Fibroblast of skin of back (primary cell): Measurements from ENCODE around the gene IL1B.

Source experiments
- DNase-seq: peaks from one replicate; pipeline ENCODE4 v3.0.0-alpha.2; 2013

IL1B gene

DNA sequence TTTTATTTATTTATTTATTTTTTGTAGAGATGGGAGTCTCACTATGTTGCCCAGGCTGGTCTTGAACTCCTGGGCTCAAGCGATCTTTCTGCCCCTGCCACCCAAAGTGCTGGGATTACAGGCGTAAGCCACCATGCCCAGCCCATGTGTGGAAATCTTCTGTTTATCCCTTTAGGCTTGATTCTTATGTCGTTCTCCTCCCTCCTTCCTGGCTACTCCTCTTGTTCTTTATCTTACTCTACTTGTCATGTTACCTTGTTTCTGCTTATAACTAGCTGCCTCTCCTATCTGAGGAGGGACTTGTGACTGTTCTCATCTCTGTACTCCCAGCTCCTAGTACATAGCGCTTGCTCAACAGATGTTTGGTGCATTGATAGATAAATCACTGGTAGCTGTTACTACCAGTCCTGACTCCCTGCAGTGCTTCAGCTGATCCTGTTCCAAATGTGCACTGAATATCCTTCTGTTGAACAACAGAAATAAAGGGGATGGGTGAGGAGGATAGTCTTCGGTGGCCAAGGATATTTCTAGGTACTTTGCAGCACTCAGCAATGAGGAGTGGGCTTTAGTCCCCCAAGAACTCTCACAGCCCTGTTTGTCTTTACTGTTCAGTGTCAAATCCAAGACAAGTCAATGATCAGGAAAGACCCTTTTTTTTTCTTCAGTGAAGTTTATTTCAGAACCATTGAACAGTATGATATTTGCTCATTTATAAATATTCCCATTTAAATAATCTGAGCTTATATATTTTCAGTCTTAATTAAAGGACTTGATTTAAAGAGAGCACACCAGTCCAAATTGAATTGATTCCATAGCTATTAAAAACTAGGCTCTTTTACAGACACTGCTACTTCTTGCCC, 7.2 kb downstream of the IL1B start:
- no peak for DNase-seq

DNA sequence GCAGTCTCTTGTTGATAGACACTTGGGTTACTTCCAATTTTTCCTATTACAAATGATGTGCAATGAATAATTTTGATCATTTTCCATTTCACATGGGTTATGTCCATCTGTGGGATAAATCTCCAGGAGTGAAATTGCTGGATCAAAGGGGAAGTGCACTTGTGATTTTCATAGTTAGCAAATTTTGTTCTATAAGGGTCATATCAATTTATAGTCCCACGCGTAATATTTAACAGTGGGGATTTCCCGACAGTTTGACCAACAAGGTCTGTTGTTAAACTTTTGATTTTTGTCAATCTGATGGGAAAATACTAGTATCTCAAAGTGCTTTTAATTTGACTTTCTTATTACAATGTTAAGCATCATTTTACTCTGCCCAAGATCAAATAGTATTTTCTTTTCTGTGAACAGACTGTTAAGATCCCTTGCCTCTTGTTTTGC, 8.3 kb downstream of the IL1B start:
- DNase-seq: no peak

DNA sequence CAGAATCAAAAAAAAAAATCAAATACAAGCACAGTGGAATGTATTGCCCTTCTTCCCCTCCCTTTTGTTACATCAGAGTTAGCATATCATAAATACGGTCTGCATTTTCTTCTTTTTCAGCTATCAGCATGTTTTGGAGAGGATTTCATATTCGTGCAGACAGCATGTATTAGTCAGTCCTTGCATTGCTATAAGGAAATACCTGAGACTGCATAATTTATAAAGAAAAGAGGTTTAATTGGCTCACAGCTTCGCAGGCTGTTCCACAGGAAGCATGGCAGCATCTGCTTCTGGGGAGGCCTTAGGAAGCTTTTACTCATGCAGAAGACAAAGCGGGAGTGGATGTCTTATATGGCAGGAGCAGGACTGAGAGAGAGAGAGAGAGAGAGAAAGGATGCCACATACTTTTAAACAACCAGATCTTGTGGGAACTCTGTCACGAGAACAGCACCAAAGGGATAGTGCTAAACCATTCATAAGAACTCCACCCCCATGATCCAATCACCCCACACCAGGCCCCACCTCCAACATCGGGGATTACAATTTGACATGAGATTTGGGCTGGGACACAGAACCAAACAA, 8.9 kb downstream of the IL1B start:
- peak; percentile 44 for DNase-seq

DNA sequence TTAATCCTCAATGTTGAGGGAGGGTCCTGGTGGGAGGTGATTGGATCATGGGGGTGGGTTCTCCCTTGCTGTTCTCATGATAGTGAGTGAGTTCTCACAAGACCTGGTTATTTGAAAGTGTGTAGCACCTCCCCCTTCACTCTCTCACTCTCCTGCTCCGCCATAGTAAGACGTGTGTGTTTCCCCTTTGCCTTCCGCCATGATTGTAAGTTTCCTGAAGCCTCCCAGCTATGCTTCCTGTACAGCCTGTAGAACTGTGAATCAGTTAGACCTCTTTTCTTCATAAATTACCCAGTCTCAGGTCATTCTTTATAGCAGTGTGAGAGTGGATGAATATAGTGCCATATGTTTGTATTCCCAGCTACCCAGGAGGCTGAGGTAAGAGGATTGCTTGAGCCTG, 9.6 kb downstream of the IL1B start:
- DNase-seq: no peak

DNA sequence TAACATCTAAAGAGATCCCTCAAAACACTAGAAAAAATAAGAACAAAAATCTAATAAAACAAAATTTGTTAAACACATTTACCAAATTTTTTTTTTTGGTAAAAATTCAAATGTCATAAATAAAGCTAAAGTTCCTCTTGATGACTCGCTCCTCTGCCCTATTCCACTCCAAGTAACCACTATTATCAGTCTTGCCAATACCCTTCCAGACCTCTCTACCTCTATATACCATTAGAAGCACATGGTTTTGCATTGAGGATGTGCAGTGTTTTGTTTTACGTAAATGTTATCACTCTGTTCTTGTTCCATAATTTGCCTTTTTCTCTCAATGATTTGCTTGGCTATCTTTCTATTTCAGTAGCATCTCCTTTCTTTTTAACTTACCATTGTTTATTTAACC, 10.9 kb downstream of the IL1B start:
- no peak for DNase-seq

DNA sequence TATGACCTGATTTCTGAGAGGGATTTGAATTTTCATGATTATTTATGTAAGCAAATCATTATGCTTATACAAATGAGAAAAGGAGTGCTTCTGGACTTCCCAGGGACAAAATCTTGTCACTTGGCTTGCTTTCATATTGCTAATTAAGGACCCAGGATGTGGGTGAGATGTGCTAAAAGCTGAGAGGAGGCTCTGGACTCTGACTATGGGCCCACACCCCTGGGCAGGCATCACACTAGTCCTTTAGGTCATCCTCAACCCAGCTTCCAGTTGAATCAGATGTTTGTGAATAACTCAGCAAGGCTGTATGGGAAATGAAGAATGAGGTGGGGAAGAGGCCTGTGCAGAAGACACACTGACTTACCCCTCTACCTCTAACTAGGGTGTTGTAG, 11.9 kb downstream of the IL1B start:
- DNase-seq: no peak

DNA sequence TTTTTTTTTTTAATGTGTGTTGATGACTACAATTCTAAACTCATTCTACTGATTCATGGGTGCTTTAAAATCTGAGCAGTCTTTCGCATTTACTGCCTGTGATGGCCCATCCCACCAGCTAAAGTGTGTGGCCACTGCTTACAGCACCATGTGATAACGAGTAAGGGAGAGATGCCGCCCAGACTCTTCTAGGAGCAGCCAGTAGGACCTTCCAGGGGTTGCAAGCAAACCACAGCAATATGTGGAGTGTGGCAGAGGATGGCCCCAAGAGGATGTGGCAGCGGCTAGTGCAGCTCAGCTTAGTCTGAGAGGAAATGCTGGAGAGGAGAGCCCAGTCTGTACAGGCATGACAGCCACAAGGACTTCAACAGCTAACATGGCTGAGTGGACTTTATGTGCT, 14.9 kb downstream of the IL1B start:
- DNase-seq: no peak

DNA sequence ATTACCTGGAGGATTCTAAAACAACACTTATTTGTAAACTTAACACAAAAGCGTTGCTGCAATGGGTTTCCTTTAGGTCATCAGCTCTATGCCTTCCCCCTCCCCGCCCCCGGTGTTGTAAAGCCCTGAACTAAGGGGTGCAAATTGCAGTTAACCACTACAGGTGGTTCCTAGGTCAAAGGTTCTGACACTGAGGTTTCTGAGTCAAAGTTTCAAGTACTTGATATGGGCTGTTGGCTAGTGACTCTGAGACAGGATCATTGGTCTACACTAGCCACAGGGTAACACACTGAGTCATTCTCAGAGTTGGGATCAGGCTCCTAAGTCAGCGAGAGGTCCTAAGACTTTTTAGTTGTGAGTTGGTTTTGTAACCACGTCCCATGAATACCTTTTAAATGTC, 15.4 kb downstream of the IL1B start:
- no peak for DNase-seq

DNA sequence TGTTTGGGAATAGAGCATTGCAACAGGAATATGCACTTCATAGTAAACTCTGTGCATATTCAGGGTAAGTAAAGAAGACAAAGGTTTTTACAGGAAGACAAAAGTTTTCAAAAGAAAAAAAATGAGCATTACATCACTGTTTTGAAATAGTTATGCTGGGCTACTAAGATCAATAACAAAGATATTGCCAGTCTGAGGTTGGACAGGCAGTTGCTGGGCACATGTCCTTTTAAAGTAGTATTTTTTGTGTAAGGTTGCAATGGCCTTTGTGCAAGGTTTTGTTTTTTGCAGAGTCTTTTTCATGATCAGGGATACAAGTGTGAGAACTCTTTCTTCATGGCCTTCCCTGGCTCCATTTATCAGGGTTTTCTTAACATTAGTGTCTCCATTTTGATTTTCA, 16.2 kb downstream of the IL1B start:
- no peak for DNase-seq

DNA sequence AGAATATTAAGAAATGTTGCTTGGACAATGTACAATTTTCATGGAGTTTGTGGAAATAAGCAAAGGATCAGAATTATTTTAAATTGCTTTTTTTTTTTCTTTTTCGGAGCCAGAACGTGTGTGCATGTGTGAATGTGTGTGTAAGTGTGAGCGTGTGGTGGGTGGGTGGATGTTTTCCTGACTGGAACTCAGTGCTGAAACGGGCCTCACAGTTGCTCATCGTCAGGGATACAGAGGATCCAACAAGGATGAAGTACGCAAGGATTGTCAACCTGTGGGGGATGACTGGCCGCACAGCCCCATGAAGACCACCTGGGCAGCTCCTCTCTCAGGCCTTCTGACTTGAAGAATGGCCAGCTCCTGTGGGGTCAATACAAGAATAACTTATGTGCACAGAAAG, 17.5 kb downstream of the IL1B start:
- no peak for DNase-seq

DNA sequence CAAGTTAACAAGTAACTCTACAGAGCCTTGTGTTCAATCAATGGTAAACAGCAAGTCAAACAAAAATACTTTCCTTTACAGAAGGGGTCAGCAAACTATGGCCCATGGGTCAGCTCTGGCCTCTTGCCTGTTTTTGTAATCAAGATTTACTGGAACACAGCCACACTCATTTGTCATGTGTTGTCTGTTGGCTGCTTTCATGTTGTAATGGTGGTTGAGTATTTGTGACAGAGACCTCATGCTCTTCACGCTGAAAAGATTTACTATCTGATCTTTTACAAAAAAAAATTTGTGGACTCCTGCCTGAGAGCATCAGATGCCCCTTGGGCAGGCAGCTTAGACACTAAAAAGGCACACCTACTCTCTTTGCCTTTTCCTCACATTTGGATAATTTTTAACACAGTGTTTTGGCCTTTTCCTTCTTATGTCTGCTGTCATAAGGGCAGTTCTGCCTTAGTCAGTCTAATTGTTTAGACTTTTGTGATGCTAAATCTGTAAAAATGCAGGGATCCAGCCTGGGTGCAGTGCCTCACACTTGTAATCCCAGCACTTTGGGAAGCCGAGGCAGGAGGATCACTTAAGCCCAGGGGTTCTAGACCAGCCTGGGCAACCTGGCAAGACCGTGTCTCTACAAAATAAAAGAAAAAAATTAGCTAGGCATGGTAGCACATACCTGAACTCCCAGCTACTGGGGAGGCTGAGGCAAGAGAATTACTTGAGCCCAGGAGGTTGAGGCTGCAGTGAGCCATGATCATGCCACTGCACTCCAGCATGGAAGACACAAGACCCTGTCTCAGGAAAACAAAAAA, 18.3 kb downstream of the IL1B start:
- no peak for DNase-seq

DNA sequence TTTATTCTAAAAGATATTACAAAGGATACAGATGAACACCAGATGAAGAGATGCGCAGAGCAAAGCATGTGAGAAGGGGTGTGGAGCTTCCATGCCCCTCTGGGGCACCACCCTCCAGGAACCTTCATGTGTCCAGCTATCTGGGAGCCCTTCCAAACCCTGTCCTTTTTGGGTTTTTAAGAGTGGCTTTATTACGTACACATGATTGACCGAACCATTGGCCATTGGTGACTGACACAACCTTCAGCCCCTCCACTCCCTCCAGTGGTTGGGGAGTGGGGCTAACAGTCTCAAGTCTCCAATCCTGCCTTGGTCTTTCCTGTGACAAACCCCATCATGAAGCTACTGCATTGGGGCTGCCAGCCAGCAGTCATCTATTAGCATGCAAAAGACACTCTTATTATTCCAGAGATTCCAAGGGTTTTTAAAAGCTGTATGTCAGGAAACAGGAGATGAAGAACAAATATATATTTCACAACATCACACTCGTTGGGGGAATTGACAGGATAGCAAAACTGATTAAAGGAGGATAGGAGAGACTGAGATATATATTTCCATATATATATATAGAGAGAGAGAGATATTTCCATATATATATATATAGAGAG, 19.4 kb downstream of the IL1B start:
- DNase-seq: peak; percentile 55

DNA sequence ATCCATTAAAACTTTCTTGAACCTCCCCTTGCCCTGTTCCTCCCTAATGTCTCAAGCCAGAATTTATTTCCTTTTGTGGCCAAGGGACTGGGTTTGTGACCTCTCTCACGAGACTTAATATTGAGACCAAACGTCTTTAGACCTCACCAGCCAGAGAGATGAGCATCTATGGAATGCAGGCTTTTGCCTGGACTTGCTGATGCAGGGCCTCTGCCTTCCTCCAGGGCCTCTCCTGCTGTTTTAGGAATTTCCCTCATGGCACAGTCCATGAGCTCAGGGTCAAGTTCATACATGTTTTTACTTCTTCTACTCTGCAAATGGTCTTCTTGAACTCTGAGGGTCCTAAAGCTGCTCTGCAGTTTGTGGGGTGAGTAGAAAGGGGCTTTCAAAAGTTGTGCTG, 22.3 kb downstream of the IL1B start:
- DNase-seq: peak; percentile 89

DNA sequence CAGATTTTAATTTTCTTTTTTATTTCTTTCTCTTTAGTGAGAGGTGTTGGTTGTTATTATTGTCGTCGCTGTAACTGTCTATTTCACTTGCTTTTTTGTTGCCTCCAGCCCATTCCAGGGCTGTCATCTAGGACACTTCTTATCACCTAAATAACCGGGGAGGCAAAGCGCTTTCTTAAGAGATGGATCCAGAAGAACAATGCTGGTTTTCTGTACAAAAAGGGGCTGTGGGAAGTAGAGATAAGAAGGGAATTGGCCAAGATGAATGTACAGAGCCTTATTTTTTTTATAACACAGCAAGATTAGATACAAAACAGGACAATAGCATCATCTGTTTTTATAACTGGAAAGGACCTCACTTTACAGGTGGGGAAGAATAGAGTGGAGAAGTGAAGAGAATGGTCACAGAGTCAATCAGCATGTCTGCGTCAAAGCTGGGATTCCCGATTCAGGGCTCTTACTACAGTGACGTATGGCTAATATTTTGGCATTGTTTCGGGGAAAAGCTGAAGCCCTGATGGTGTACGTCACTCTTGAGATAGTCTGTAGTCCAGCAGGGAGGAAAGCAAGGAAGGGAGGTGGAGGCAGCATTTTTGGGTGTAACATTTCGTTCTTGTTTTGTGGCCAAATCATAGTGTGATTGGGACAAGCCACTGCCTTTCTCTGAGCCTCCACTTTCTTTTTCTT, 23.2 kb downstream of the IL1B start:
- DNase-seq: no peak

DNA sequence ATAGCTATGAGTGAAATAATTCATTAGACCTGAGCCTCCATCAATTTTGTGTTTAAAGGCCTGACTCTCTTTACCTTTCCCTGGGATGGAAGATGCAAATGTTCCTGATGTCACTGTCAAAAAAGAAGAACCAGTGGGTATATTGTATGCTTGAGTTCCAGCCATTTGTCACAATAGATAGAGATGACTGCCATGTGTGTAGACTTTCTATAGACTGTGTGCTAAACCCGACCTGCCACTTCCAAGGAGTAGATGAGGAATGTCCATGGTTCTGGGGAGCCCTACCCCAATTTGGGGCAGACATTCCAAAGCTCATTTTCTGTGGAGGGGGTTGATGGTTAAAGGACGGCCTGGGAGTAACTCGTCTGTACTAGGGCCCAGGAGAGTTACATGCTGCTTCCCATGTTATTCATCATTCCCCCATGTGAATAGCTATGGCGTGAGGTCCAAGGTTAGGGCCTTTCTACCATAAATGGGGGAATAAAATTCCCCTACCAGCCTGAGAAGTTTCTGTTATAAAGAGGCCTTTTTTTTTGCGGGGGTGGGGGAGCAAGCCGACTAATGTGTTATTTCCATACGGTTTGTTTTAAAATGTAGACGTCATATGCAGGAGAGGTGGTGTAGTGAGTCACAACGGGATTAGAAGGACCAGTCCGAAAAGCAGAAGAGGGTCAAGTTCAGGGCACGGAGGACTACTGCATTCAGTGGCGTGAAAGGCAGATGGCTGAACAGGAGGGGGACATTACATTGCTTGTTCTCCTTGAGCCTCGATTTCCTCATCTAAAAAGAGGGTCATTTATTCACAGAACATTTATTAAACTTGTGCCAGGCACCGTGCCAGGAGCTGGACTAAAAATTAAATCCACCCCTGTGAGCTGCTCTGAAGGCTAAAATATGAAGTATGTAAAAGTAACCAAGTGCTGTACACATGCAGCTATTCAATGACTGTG, 24.0 kb downstream of the IL1B start:
- peak; percentile 92 for DNase-seq

DNA sequence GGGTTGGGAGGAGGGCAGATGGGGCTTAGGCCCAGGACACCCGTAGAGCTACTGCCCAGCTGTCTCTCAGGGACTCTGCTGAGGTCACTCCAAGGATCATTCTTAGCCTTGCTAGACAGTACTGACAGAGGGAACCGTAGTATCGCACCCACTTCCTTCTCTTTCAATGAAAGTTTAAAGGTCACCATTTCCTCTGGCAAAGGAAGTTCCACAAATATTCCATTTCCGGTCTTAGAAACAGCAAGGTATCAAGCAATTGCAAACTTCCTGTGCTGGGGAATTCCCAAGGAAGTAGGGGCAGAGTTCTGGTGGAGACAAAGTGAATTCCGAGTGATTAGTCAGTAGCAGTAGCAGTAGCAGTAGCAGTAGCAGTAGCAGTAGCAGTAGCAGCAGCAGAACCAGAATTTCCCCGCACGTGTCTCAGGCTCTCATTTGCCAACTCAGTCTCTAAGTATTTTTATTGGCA, 24.7 kb downstream of the IL1B start:
- peak; percentile 94 for DNase-seq

DNA sequence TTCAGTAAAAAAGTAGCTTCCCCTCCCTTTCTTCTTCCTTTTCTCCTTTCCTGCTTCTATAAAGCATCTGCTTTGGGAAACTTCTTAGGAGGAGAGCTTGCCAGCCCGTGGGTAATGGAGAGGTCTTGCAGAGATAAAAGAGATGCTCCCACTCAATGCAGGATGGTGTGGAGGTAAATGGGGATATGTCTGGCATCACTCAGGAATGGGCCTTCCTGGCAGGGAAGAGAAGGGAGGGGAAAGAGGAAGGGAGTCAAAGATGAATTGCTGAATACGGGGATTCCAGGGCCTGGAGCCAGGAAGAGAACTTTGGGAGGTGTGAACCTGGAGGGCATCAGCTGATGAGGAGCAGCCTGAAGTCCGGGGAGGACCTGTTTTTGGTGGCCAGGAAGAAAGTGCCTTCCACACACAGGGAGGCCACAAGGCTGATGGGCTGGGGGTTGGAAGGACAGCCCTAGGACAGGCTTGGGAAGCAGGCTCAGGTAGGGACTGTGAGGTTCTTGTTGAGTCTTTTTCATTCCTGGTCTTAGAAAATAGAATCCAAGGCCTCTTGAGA, 25.2 kb downstream of the IL1B start:
- DNase-seq: no peak

DNA sequence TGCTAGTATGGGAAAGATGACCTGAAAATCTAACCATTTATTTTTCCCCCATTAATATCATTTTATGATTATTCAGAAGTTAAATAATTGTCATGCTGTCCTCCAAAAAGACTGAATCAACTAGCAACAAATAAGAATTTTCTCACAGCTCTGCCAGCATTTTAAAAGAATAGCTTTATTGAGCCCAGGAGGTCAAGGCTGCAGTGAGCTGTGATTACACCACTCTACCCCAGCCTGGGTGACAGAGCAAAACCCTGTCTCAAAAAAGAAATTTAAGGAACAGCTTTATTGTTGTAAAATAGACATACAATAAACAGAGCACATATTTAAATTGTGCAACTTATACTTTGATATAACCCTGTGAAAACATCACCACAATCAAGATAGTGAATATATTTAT, 27.5 kb downstream of the IL1B start:
- no peak for DNase-seq

DNA sequence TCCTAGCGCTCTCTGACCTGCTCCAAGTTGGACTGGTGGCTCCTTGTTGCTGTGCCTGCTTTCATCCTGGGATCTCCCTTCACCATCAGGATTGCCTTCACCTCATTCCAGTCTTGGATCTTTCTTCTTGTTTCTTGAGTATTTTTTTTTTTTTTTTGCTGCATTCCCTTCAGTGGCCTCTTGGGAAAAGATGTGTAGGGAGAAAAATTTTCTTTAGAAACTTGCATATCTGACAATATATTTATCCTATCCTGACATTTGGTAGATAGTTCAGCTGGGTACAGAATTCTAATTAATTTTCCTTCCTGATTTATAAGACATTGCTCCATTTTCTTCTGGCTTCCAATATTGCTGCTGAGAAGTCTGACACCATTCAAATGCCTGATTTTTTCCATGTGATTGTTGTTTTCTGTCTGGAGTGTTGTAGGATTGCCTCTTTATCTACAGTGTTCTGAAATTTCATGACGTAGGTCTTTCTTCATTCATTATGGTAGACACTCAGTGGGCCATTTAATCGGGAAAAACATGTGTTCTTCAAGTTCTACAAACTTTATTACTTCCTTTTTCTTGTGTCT, 29.3 kb downstream of the IL1B start:
- no peak for DNase-seq

DNA sequence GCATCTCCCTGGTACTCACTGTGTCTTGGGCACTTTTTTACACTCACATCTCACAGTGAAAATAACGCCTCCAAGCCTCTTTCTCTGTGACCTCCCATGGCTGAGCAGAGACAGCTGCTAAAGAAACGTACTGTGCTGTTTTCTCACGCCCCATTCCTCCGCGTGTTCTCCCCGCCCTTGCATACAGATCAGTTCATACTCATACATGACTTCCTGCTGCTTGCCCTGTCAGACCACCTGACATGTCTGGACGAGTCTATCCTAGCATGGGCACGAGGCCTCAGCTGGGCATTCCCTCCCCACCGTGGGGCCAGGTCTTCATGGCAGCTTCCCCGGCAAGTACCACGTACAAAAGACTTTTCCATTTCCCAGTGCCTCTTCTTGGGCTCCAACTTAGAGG, 31.0 kb downstream of the IL1B start:
- DNase-seq: no peak
